CD8-positive, alpha-beta memory T cell (primary cell): ENCODE results near the gene SLC6A16. TPM values are rescaled to one million over a fixed set of nuclear protein-coding genes. Genes with fewer than 3 reads are reported as not detected.
"Not testable (repeated sequence)": the region's sequence is repeated elsewhere in the genome, so short reads cannot be mapped to it uniquely, and the experiment has no call there.

ENCODE experiments used
- CTCF ChIA-PET: fragments of 350-600 bp; sonication (Branson Sonifier 250); formaldehyde crosslinking; loops from one replicate; lab custom pipeline; 2021; ENCODE audit warnings: antibody characterized with exemption; lab: Charles Lee
- POLR2A ChIA-PET: fragments of 350-600 bp; sonication (Branson Sonifier 250); formaldehyde crosslinking; loops from one replicate; lab custom pipeline; 2021; ENCODE audit warnings: antibody characterized with exemption; lab: Charles Lee
- DNase-seq, 5 donors: peaks; one replicate each; pipeline versions ENCODE4 v3.0.0 to v3.0.0-alpha.2; 2020 to 2022; ENCODE audit warnings: mixed read lengths in 1 of 5
- H3K27ac ChIP-seq: one replicate; pipeline ENCODE4 v1.7.0; 2013; ENCODE audit warnings: low read depth, mild to moderate bottlenecking, low read length, moderate library complexity
- H3K27me3 ChIP-seq: 2 replicates; pipeline ENCODE4 v1.7.0; 2013; ENCODE audit warnings: low read length, mild to moderate bottlenecking; ENCODE audit not compliant: insufficient read depth, poor library complexity, severe bottlenecking
- H3K36me3 ChIP-seq: 2 replicates; pipeline ENCODE4 v1.7.0; 2013; ENCODE audit warnings: mild to moderate bottlenecking, low read length, moderate library complexity; ENCODE audit not compliant: insufficient read depth
- H3K4me1 ChIP-seq: 2 replicates; pipeline ENCODE4 v1.7.0; 2013; ENCODE audit warnings: mild to moderate bottlenecking, low read length, moderate library complexity; ENCODE audit not compliant: insufficient read depth
- H3K4me3 ChIP-seq: 2 replicates; pipeline ENCODE4 v1.7.0; 2013; ENCODE audit warnings: mild to moderate bottlenecking, low read length
- H3K9me3 ChIP-seq: 2 replicates; pipeline ENCODE4 v1.7.0; 2013; ENCODE audit warnings: mild to moderate bottlenecking, low read length
- H3K27ac Mint-ChIP-seq, 8 donors: one replicate each; pipeline ENCODE4 v1.8.0; 2020 to 2021; ENCODE audit warnings: mixed read lengths in 8 of 8, mild to moderate bottlenecking in 6 of 8, inconsistent platforms in 3 of 8, moderate library complexity in 3 of 8
- H3K27me3 Mint-ChIP-seq, 2 donors: one replicate each; pipeline ENCODE4 v1.8.0; 2020 to 2021; ENCODE audit warnings: mixed read lengths in 2 of 2, mild to moderate bottlenecking in 1 of 2, moderate library complexity in 1 of 2
- H3K36me3 Mint-ChIP-seq, 3 donors: one replicate each; pipeline ENCODE4 v1.8.0; 2020 to 2021; ENCODE audit warnings: mixed read lengths in 3 of 3, inconsistent platforms in 1 of 3, mild to moderate bottlenecking in 1 of 3
- H3K4me1 Mint-ChIP-seq, 3 donors: one replicate each; pipeline ENCODE4 v1.8.0; 2020 to 2021; ENCODE audit warnings: mixed read lengths in 3 of 3, inconsistent platforms in 1 of 3, mild to moderate bottlenecking in 1 of 3
- H3K4me3 Mint-ChIP-seq, 7 donors: one replicate each; pipeline ENCODE4 v1.8.0; 2020 to 2021; ENCODE audit warnings: mixed read lengths in 7 of 7, mild to moderate bottlenecking in 6 of 7, moderate library complexity in 4 of 7, inconsistent platforms in 2 of 7
- H3K9me3 Mint-ChIP-seq, 5 donors: one replicate each; pipeline ENCODE4 v1.8.0; 2020 to 2022; ENCODE audit warnings: mixed read lengths in 5 of 5, mild to moderate bottlenecking in 3 of 5, moderate library complexity in 2 of 5, inconsistent platforms in 1 of 5
- polyA plus RNA-seq: library from polyadenylated mRNA; unstranded; fragments of 300-500 nt; fragmentation: Illumina TruSeq; gene quantifications from one replicate; pipeline ENCODE4 v1.2.3, GENCODE V29; 2021
- total RNA-seq, 2 experiments: library from RNA; stranded (reverse); gene quantifications; one replicate each; pipeline ENCODE4 v1.2.3, GENCODE V29; 2021

The SLC6A16 gene
- total and polyA plus RNA-seq, 3 experiments from 2014 or later, result 1.1 to 1.7 (median 1.2) TPM

DNA sequence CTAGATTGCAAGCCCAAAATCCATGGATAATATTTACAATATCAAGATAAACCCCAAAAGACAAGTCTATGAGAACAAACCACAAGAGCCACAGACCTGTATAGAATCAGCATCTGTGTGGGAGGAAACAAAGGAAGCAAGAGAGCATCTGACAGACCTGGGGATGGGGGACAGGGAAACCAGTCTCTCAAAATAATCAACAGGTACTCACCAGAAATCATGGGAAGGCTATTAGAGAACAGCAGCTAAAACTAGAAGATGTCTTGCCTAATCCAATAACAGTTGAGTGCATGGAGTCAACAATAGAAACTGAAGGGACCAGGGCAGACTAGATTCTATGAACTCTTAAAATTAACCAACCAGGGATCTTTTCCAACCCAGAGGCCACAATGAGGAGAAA, 8.7 kb downstream of the SLC6A16 start:
- Histone ChIP-seq H3K4me1 (no peaks in the 10 kb centered on the region), H3K27me3 (no peaks in the 10 kb centered on the region), H3K27ac (no peak overlapping the region), H3K4me3 (no peak overlapping the region), H3K36me3 (no peaks in the 10 kb centered on the region), H3K9me3 (peaks cover 4% of the 10 kb centered on the region)
- Mint-ChIP-seq H3K27me3 (no peaks in the 10 kb centered on the region), H3K9me3 (peaks cover 11 to 13% (median 12%) of the 10 kb centered on the region in 5 donors), H3K4me1 (peaks cover 5 to 10% (median 8%) of the 10 kb centered on the region in 3 donors), H3K4me3 (no peak overlapping the region), H3K27ac (no peak overlapping the region), H3K36me3 (peaks cover 7 to 47% (median 46%) of the 10 kb centered on the region in 3 donors)
- CTCF ChIA-PET, result interaction anchor here (0.9 kb wide), 1 partner anchor 15 kb away, joined by 3 read pairs; no protein-coding TSS in a partner anchor
- DNase-seq, result no peak
- POLR2A ChIA-PET, result no interaction called here

DNA sequence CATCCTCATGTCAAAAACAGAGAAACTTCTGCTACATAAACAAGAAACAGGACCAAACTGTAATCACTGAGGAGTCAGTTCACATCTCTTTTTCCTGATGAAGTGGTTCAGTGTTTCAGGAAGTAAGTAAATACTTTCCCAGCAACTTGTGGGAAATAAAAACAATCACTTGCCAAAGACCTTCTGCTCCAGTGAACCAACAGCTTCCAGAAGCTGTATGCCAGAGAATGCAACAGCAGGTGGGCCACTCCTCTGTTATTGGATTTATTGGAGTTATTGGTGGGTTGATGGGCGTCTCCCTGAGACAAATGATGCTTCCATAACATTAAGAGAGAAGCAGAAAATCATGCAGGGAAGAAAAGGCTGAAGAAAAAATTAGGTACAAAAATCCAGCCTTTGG, 9.9 kb downstream of the SLC6A16 start:
- Mint-ChIP-seq H3K4me3 (no peak overlapping the region), H3K36me3 (peaks cover 18 to 51% (median 49%) of the 10 kb centered on the region in 3 donors), H3K27ac (peak overlapping the region in 2 of 8 donors; percentile 70 to 72), H3K27me3 (no peaks in the 10 kb centered on the region), H3K4me1 (peaks cover 5 to 10% (median 8%) of the 10 kb centered on the region in 3 donors), H3K9me3 (peaks cover 11 to 13% (median 12%) of the 10 kb centered on the region in 5 donors)
- H3K4me1 ChIP-seq, result no peaks in the 10 kb centered on the region
- H3K27ac ChIP-seq, result no peak overlapping the region
- H3K4me3 ChIP-seq, result no peak overlapping the region
- POLR2A ChIA-PET, result no interaction called here
- peaks cover 3% of the 10 kb centered on the region for H3K36me3 ChIP-seq
- DNase-seq, result no peak
- peaks cover 4% of the 10 kb centered on the region for H3K9me3 ChIP-seq
- no peaks in the 10 kb centered on the region for H3K27me3 ChIP-seq
- CTCF ChIA-PET, result interaction anchor here (0.9 kb wide), 1 partner anchor 14 kb away, joined by 3 read pairs; no protein-coding TSS in a partner anchor

DNA sequence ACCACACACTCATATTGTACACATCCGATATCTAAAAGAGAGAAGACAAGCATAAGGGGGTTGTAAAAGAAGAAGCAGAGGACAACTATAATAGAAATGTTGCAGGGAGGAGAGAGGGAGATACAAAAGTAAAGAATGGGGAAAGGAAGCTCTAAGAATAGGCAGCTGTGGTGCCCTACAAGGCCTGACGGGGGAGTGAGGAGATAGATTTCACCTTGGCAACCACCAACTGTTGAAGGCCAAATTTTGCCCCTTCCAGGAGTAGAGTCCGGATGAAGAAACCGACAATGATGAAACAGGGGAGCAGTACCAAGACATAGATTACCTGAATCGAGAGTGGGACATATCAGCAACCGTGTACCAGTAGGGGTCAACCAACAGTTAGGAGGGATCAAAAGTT, 15.9 kb downstream of the SLC6A16 start:
- Mint-ChIP-seq H3K27me3 (no peaks in the 10 kb centered on the region), H3K4me3 (no peak overlapping the region), H3K9me3 (no peaks in the 10 kb centered on the region), H3K27ac (peak overlapping the region in 2 of 8 donors; percentile 1 to 55), H3K4me1 (no peaks in the 10 kb centered on the region), H3K36me3 (peaks cover 18 to 37% (median 20%) of the 10 kb centered on the region in 3 donors)
- H3K27me3 ChIP-seq, result no peaks in the 10 kb centered on the region
- CTCF ChIA-PET, result no interaction called here
- no peak overlapping the region for H3K4me3 ChIP-seq
- no peaks in the 10 kb centered on the region for H3K4me1 ChIP-seq
- peaks cover 3% of the 10 kb centered on the region for H3K36me3 ChIP-seq
- H3K9me3 ChIP-seq, result no peaks in the 10 kb centered on the region
- POLR2A ChIA-PET, result no interaction called here
- no peak overlapping the region for H3K27ac ChIP-seq
- no peak for DNase-seq

DNA sequence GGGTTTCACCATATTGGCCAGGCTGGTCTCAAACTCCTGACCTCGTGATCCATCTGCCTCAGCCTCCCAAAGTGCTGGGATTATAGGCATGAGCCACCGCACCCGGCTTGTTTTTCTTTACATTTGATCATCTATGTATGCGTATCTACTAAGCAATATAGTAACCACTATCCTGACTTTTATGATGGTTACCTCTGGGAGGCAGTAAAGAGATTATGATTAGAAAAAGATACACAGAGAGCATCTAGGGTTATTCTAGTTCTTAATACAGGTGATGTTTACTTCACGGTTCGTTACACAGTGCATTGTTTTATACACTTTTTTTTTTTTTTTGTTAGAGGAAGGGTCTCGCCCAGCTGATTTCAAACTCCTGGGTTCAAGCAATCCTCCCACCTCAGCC, 18.3 kb downstream of the SLC6A16 start:
- H3K27me3 ChIP-seq, H3K27ac Mint-ChIP-seq, H3K4me1 Mint-ChIP-seq, H3K9me3 ChIP-seq, H3K27ac ChIP-seq, POLR2A ChIA-PET, H3K4me3 ChIP-seq, H3K4me3 Mint-ChIP-seq, H3K27me3 Mint-ChIP-seq, H3K4me1 ChIP-seq, H3K9me3 Mint-ChIP-seq, H3K36me3 ChIP-seq, DNase-seq: not testable (repeated sequence)
- CTCF ChIA-PET, result interaction anchor here (1.5 kb wide), 1 partner anchor 18 kb away, joined by 3 read pairs; no protein-coding TSS in a partner anchor
- H3K36me3 Mint-ChIP-seq, result peaks cover 18 to 27% (median 23%) of the 10 kb centered on the region in 3 donors

DNA sequence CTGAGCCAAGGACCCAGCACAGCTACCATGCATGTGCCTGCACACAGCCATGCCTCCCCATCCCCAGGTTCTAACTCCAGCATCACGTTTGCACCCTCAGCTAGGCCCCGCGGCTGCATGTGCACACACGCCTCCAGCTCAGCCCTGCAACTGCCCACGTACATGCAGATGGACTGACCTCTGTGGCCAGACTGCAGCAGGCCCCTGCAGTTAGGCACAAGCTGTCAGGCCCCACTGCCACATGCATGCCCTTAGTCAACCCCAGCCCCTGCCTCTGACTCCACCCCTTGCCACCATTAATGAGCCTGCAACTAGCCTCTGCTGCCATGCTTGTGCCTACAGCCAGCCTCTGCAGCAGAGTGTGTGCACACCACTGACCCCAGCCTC, 23.1 kb downstream of the SLC6A16 start:
- ChIA-PET POLR2A (no interaction called here), CTCF (interaction anchor here (0.5 to 1.7 kb wide), 10 partner anchors 10 to 256 kb away, joined by 3 to 9 read pairs (median 4); no protein-coding TSS in a partner anchor)
- no peaks in the 10 kb centered on the region for H3K4me1 ChIP-seq
- H3K4me1 Mint-ChIP-seq, result peaks cover 7 to 9% (median 7%) of the 10 kb centered on the region in 3 donors
- H3K27me3 ChIP-seq, result no peaks in the 10 kb centered on the region
- peaks cover 0 to 8% (median 3%) of the 10 kb centered on the region in 3 donors for H3K36me3 Mint-ChIP-seq
- peaks cover 0 to 7% (median 0%) of the 10 kb centered on the region in 5 donors for H3K9me3 Mint-ChIP-seq
- no peak for DNase-seq
- no peak overlapping the region for H3K4me3 Mint-ChIP-seq
- no peaks in the 10 kb centered on the region for H3K36me3 ChIP-seq
- no peaks in the 10 kb centered on the region for H3K9me3 ChIP-seq
- H3K27ac ChIP-seq, result no peak overlapping the region
- H3K27me3 Mint-ChIP-seq, result peaks cover 0 to 3% of the 10 kb centered on the region in 2 donors
- H3K4me3 ChIP-seq, result no peak overlapping the region
- H3K27ac Mint-ChIP-seq, result no peak overlapping the region

DNA sequence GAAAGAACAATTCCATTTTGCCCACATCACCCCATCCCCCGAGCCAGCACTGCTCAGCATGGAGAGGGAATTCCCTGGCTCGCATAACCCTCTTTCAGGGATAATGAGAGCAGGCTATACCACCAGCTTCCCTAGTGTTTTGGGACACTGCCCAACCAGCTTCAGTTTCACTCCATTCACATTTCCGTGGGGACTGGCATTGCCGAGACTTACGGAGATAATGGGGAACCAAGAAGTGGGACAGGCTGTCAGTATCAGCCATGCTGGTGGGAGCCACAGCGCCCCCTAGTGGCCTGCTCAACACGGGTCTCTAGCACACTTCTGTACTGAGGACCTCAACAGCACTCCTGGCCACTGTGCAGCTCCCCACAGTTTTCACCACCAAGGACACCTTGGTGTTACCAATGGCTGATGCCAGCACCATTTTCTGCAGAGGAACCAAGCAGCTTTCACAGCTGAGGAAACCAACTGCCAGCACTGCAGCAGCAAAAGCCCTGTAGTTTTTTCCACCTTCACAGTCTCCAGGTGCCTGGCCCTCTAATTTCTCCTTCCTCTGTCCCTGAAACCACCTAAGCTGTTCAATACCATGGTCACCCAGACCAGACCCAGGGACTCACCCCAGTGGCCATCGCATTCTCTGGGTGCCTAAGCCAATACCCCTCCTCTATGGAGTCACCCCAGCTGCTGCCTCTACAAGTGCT, 23.7 kb downstream of the SLC6A16 start:
- Histone ChIP-seq H3K9me3 (no peaks in the 10 kb centered on the region), H3K27ac (no peak overlapping the region), H3K4me1 (no peaks in the 10 kb centered on the region), H3K27me3 (no peaks in the 10 kb centered on the region), H3K36me3 (no peaks in the 10 kb centered on the region), H3K4me3 (no peak overlapping the region)
- Mint-ChIP-seq H3K27me3 (peaks cover 0 to 3% of the 10 kb centered on the region in 2 donors), H3K9me3 (peaks cover 0 to 7% (median 0%) of the 10 kb centered on the region in 5 donors), H3K27ac (no peak overlapping the region), H3K4me3 (peak overlapping the region in 1 of 7 donors; percentile 8), H3K36me3 (peaks cover 0 to 8% (median 3%) of the 10 kb centered on the region in 3 donors), H3K4me1 (peaks cover 7 to 9% (median 7%) of the 10 kb centered on the region in 3 donors)
- ChIA-PET CTCF (interaction anchor here (0.7 to 1.7 kb wide), 11 partner anchors 11 to 172 kb away, joined by 3 to 9 read pairs (median 4); no protein-coding TSS in a partner anchor), POLR2A (no interaction called here)
- DNase-seq, result peak; percentile 53 to 83 (median 70)

DNA sequence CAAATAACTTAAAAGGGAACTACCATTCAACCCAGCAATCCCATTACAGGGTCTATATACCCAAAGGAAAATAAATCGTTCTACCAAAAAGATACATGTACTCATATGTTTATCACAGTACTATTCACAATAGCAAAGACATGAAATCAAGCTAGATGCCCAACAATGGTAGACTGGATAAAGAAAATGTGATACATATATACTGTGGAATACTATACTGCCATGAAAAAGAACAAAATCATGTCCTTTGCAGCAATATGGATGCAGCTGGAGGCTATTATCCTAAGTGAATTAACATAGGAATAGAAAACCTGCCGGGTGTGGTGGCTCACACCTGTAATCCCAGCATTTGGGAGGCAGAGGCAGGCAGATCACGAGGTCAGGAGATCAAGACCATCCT, 26.3 kb downstream of the SLC6A16 start:
- H3K4me3 Mint-ChIP-seq, DNase-seq, H3K27ac ChIP-seq, H3K4me1 Mint-ChIP-seq, H3K27me3 Mint-ChIP-seq, H3K9me3 ChIP-seq, H3K9me3 Mint-ChIP-seq, H3K36me3 Mint-ChIP-seq, H3K27me3 ChIP-seq, H3K27ac Mint-ChIP-seq, POLR2A ChIA-PET, H3K36me3 ChIP-seq, H3K4me3 ChIP-seq, H3K4me1 ChIP-seq: not testable (repeated sequence)
- CTCF ChIA-PET, result interaction anchor here (1.2 kb wide), 1 partner anchor 73 kb away, joined by 3 read pairs; no protein-coding TSS in a partner anchor

DNA sequence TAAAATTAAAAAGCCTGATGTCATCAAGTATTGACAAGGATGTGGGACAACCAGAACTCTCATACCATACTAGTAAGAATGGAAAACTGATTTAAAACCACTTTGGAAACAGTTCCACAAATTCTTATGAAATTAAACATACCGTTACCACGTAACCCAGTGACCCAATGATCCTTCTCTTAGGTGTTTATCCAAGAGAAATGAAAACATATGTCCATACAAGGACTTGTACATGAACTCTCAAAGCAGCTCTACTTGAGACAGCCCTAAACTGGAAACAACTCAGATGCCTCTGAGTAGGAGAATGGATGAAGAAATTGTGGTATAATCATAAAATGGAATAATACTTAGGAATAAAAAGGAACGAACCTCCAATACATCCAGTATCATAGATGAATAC, 27.6 kb downstream of the SLC6A16 start:
- Mint-ChIP-seq H3K9me3 (no peaks in the 10 kb centered on the region), H3K4me1 (peaks cover 7 to 9% (median 7%) of the 10 kb centered on the region in 3 donors), H3K36me3 (peaks cover 0 to 3% (median under 1%) of the 10 kb centered on the region in 3 donors), H3K27me3 (no peaks in the 10 kb centered on the region), H3K4me3 (no peak overlapping the region), H3K27ac (peak overlapping the region in 1 of 8 donors; percentile 26)
- no peaks in the 10 kb centered on the region for H3K36me3 ChIP-seq
- no peak overlapping the region for H3K4me3 ChIP-seq
- no peaks in the 10 kb centered on the region for H3K27me3 ChIP-seq
- POLR2A ChIA-PET, result no interaction called here
- H3K27ac ChIP-seq, result no peak overlapping the region
- H3K4me1 ChIP-seq, result no peaks in the 10 kb centered on the region
- DNase-seq, result no peak
- CTCF ChIA-PET, result interaction anchor here (1.6 kb wide), 1 partner anchor 20 kb away, joined by 3 read pairs; no protein-coding TSS in a partner anchor
- no peaks in the 10 kb centered on the region for H3K9me3 ChIP-seq
